Measurements from ENCODE around the gene UGT3A1. TPM values are rescaled to one million over a fixed set of nuclear protein-coding genes. Genes with fewer than 3 reads are reported as not detected.

Gene UGT3A1
- total RNA-seq, 1 experiment from 2014 or later = not detected

DNA sequence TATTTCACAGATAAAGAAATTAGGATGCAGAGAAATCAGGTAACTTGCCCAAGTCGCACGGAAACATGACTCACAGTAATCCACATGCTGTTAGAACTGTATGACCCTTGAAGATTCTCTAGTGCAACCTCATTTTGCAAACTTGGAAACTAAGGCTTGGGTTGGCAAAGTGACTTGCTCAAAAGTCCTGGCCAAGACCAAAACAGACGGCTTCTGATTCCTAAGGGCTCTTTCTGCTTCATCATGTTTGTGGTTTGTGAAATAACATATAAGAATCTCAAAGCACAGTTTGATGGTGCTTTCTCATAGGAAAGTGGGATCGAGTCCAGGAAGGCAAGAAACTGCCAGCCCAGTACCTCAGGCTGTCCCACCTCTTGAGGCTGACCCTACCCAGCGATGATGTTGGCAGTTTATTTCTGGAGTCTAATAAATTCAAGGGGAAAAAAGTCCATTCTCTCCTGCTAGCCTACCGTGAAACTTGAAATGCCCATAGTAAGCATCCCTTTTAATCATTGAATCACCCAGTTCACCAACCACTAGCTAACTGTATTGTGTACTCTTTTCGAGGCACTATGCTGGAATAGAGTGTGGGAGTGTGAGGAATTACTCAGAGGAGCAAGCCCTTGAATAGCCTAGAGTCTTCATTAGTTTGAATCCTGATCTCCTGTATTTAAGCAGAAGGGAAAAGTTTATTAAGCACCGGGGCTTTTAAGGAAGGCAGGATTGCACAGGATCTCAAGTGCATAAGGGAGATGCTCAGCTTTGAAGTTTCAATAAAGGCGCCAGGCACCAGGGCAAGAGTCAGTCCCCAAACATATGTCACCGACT, 66.9 kb downstream of the UGT3A1 start:
- RAD21 ChIA-PET (ENCODE audit: low non-redundant PET in 1 of 2, low total read pairs in 2 of 2, uncharacterized antibody in 2 of 2, unreplicated experiment in 2 of 2) = interaction anchor here in 1 of 2 experiments (1.0 kb wide), 1 partner anchor 273 kb away, joined by 3 read pairs; no protein-coding TSS in a partner anchor
- no peaks in the 10 kb centered on the region for H3K4me1 ChIP-seq (ENCODE audit: control insufficient read depth in 1 of 2, insufficient read depth in 2 of 2, low read length in 2 of 2)
- no peaks in the 10 kb centered on the region for H3K36me3 ChIP-seq (ENCODE audit: control insufficient read depth in 1 of 2, insufficient read depth in 2 of 2, low read length in 2 of 2)
- H3K79me2 ChIP-seq (ENCODE audit: insufficient read depth, low read length) = no peaks in the 10 kb centered on the region
- POLR2A ChIA-PET = no interaction called here
- ATAC-seq = no peak
- DNase-seq (ENCODE audit: low read depth, low spot score) = no peak
- CTCF ChIA-PET = interaction anchor here (0.7 to 2.7 kb wide), 6 partner anchors 10 to 273 kb away, joined by 3 to 33 read pairs (median 4); no protein-coding TSS in a partner anchor
- TF ChIP-seq, protein P1, sequence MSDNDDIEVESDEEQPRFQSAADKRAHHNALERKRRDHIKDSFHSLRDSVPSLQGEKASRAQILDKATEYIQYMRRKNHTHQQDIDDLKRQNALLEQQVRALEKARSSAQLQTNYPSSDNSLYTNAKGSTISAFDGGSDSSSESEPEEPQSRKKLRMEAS (IDR thresholded peaks at IDR 0.05) = no peak
- TF ChIP-seq CBX3 (IDR thresholded peaks at IDR 0.05; ENCODE audit: low read depth) (no peak), SP1 (IDR thresholded peaks at IDR 0.05; ENCODE audit: low read depth) (no peak), EGR1 (IDR thresholded peaks at IDR 0.05; ENCODE audit: low read depth) (no peak), POLR2AphosphoS5 (IDR thresholded peaks at IDR 0.05; ENCODE audit: low read depth, low read length) (no peak), ZFX (IDR thresholded peaks at IDR 0.05) (no peak), FOSL1 (IDR thresholded peaks at IDR 0.05; ENCODE audit: low read depth) (no peak), JUND (IDR thresholded peaks at IDR 0.05) (no peak), SRF (IDR thresholded peaks at IDR 0.05; ENCODE audit: low read depth) (no peak), SIN3A (IDR thresholded peaks at IDR 0.05; ENCODE audit: low read depth) (no peak), EZH2phosphoT487 (IDR thresholded peaks at IDR 0.05; ENCODE audit: borderline replicate concordance) (no peak), RAD21 (IDR thresholded peaks at IDR 0.05; ENCODE audit: low read depth) (no peak), CEBPB (IDR thresholded peaks at IDR 0.05; ENCODE audit: low read depth) (no peak), ZNF274 (IDR thresholded peaks at IDR 0.05; ENCODE audit: low read depth, low read length) (no peak), YY1 (IDR thresholded peaks at IDR 0.05; ENCODE audit: extremely low read depth, insufficient replicate concordance, low read depth, low read length) (no peak), ELF1 (IDR thresholded peaks at IDR 0.05; ENCODE audit: borderline replicate concordance, low read depth) (no peak)
- TF ChIP-seq, protein P2, sequence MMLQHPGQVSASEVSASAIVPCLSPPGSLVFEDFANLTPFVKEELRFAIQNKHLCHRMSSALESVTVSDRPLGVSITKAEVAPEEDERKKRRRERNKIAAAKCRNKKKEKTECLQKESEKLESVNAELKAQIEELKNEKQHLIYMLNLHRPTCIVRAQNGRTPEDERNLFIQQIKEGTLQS (IDR thresholded peaks at IDR 0.05) = no peak
- TF ChIP-seq, protein P3, sequence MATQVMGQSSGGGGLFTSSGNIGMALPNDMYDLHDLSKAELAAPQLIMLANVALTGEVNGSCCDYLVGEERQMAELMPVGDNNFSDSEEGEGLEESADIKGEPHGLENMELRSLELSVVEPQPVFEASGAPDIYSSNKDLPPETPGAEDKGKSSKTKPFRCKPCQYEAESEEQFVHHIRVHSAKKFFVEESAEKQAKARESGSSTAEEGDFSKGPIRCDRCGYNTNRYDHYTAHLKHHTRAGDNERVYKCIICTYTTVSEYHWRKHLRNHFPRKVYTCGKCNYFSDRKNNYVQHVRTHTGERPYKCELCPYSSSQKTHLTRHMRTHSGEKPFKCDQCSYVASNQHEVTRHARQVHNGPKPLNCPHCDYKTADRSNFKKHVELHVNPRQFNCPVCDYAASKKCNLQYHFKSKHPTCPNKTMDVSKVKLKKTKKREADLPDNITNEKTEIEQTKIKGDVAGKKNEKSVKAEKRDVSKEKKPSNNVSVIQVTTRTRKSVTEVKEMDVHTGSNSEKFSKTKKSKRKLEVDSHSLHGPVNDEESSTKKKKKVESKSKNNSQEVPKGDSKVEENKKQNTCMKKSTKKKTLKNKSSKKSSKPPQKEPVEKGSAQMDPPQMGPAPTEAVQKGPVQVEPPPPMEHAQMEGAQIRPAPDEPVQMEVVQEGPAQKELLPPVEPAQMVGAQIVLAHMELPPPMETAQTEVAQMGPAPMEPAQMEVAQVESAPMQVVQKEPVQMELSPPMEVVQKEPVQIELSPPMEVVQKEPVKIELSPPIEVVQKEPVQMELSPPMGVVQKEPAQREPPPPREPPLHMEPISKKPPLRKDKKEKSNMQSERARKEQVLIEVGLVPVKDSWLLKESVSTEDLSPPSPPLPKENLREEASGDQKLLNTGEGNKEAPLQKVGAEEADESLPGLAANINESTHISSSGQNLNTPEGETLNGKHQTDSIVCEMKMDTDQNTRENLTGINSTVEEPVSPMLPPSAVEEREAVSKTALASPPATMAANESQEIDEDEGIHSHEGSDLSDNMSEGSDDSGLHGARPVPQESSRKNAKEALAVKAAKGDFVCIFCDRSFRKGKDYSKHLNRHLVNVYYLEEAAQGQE (IDR thresholded peaks at IDR 0.05; ENCODE audit: low read depth) = no peak
- TF ChIP-seq, protein P4, sequence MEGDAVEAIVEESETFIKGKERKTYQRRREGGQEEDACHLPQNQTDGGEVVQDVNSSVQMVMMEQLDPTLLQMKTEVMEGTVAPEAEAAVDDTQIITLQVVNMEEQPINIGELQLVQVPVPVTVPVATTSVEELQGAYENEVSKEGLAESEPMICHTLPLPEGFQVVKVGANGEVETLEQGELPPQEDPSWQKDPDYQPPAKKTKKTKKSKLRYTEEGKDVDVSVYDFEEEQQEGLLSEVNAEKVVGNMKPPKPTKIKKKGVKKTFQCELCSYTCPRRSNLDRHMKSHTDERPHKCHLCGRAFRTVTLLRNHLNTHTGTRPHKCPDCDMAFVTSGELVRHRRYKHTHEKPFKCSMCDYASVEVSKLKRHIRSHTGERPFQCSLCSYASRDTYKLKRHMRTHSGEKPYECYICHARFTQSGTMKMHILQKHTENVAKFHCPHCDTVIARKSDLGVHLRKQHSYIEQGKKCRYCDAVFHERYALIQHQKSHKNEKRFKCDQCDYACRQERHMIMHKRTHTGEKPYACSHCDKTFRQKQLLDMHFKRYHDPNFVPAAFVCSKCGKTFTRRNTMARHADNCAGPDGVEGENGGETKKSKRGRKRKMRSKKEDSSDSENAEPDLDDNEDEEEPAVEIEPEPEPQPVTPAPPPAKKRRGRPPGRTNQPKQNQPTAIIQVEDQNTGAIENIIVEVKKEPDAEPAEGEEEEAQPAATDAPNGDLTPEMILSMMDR (IDR thresholded peaks at IDR 0.05 in 2 of 3, conservative IDR thresholded peaks at IDR 0.05 in 1 of 3; ENCODE audit: borderline replicate concordance in 1 of 3, insufficient read depth in 1 of 3, low read depth in 2 of 3, low read length in 2 of 3) = no peak
- TF ChIP-seq, protein P5, sequence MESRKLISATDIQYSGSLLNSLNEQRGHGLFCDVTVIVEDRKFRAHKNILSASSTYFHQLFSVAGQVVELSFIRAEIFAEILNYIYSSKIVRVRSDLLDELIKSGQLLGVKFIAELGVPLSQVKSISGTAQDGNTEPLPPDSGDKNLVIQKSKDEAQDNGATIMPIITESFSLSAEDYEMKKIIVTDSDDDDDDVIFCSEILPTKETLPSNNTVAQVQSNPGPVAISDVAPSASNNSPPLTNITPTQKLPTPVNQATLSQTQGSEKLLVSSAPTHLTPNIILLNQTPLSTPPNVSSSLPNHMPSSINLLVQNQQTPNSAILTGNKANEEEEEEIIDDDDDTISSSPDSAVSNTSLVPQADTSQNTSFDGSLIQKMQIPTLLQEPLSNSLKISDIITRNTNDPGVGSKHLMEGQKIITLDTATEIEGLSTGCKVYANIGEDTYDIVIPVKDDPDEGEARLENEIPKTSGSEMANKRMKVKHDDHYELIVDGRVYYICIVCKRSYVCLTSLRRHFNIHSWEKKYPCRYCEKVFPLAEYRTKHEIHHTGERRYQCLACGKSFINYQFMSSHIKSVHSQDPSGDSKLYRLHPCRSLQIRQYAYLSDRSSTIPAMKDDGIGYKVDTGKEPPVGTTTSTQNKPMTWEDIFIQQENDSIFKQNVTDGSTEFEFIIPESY (IDR thresholded peaks at IDR 0.05; ENCODE audit: extremely low read depth, insufficient replicate concordance, low read length) = no peak
- no peak overlapping the region for H2AFZ ChIP-seq (ENCODE audit: low read depth, low read length, poor library complexity, severe bottlenecking)
- H3K9me3 ChIP-seq (ENCODE audit: control insufficient read depth in 1 of 2, insufficient read depth in 1 of 2, low read depth in 1 of 2, low read length in 2 of 2) = no peaks in the 10 kb centered on the region
- H3K9me2 ChIP-seq (ENCODE audit: insufficient read depth) = no peaks in the 10 kb centered on the region
- H3K9ac ChIP-seq (ENCODE audit: low read length) = no peak overlapping the region
- H3K27me3 ChIP-seq (ENCODE audit: insufficient read depth, low read length) = peaks cover 36% of the 10 kb centered on the region
- H3K4me2 ChIP-seq (ENCODE audit: low read length) = no peak overlapping the region
- H3K27ac ChIP-seq (ENCODE audit: low read depth, low read length) = no peak overlapping the region
- H4K20me1 ChIP-seq (ENCODE audit: insufficient read depth) = no peaks in the 10 kb centered on the region
- intact Hi-C loops (cut with micrococcal nuclease) = no loop called here
- no TSS peak for BruUV-seq (replicated peaks)
- no peak overlapping the region for H3K4me3 ChIP-seq (replicated peaks in 1 of 2; ENCODE audit: low read depth in 1 of 2, low read length in 2 of 2)
